ENCODE results near the gene GALNT13. TPM values are rescaled to one million over a fixed set of nuclear protein-coding genes. Genes with fewer than 3 reads are reported as not detected.

Gene GALNT13
- total and polyA plus RNA-seq, 2 of the 13 experiments (the other 11 are each of a cell fraction or from before 2014, with no cell fraction given), result 1.3 to 5.0 TPM

GRCh38 chr2:154289870-154290269 is 418.1 kb downstream of the GALNT13 start (continued):
- no peak for TF ChIP-seq SNAPC4 (CRISPR knock-in tag; IDR thresholded peaks at IDR 0.05)
- no peak for TF ChIP-seq JARID2 (CRISPR knock-in tag; IDR thresholded peaks at IDR 0.05; ENCODE audit: insufficient replicate concordance)
- TF ChIP-seq ATF7-NPFF (CRISPR knock-in tag; IDR thresholded peaks at IDR 0.05; ENCODE audit: low read depth), result no peak
- TF ChIP-seq PRDM10 (CRISPR knock-in tag; IDR thresholded peaks at IDR 0.05; ENCODE audit: low read depth), result no peak
- TF ChIP-seq TBX3 (IDR thresholded peaks at IDR 0.05; ENCODE audit: borderline replicate concordance), result no peak
- no peak for TF ChIP-seq MAX (IDR thresholded peaks at IDR 0.05)
- TF ChIP-seq MEIS2 (CRISPR knock-in tag; IDR thresholded peaks at IDR 0.05), result no peak
- TF ChIP-seq GZF1 (CRISPR knock-in tag; IDR thresholded peaks at IDR 0.05), result no peak
- no peak for TF ChIP-seq NFIC (IDR thresholded peaks at IDR 0.05; ENCODE audit: low read length)
- no peak for TF ChIP-seq ZNF614 (CRISPR knock-in tag; IDR thresholded peaks at IDR 0.05; ENCODE audit: borderline replicate concordance)
- no peak for TF ChIP-seq AGO2 (optimal IDR thresholded peaks at IDR 0.05; ENCODE audit: low read depth, low read length)
- TF ChIP-seq FOXP4 (CRISPR knock-in tag; IDR thresholded peaks at IDR 0.05), result no peak
- no peak for TF ChIP-seq ZNF841 (CRISPR knock-in tag; IDR thresholded peaks at IDR 0.05; ENCODE audit: borderline replicate concordance)
